ENCODE results near the gene KDM5A.
"Not testable (repeated sequence)": the region's sequence is repeated elsewhere in the genome, so short reads cannot be mapped to it uniquely, and the experiment has no call there.

GRCh38 chr12:435737-436136 lies 46.6 kb upstream of the KDM5A start:
- TF ChIP-seq POLR2A (IDR thresholded peaks at IDR 0.05; ENCODE audit: low read length); GATA1 (IDR thresholded peaks at IDR 0.05; ENCODE audit: low read depth, low read length): not testable (repeated sequence)

Measured in erythroblast (primary cell).